Aorta (tissue), 5 donors: ENCODE results near the gene IL4. TPM values are rescaled to one million over a fixed set of nuclear protein-coding genes. Genes with fewer than 3 reads are reported as not detected.

ENCODE experiments used
- ATAC-seq: fragments of 200-7000 bp; cut with Tn5 transposase; one replicate; pipeline ENCODE4 v1.9.1; 2022; ENCODE audit warnings: moderate library complexity; ENCODE audit not compliant: low FRiP score
- DNase-seq, 2 donors: peaks; one replicate each; pipeline ENCODE4 v3.0.0-alpha.2; 2020
- H3K27ac ChIP-seq, 2 donors: one replicate each; pipeline ENCODE4 v1.5.1; 2013; ENCODE audit warnings: low read length in 2 of 2, mild to moderate bottlenecking in 2 of 2, moderate library complexity in 2 of 2, control low read depth in 1 of 2, inconsistent platforms in 1 of 2, low read depth in 1 of 2
- H3K27me3 ChIP-seq, 2 donors: one replicate each; pipeline ENCODE4 v1.6.1; 2013; ENCODE audit warnings: control low read depth in 1 of 2, low read length in 1 of 2, mild to moderate bottlenecking in 1 of 2, moderate library complexity in 1 of 2; ENCODE audit not compliant: insufficient read depth in 2 of 2, control insufficient read depth in 1 of 2
- H3K36me3 ChIP-seq, 2 donors: one replicate each; pipeline ENCODE4 v1.6.1; 2013; ENCODE audit warnings: control low read depth in 1 of 2, low read length in 1 of 2, mild to moderate bottlenecking in 1 of 2; ENCODE audit not compliant: insufficient read depth in 2 of 2, control insufficient read depth in 1 of 2
- H3K4me1 ChIP-seq, 2 donors: one replicate each; pipeline ENCODE4 v1.6.1; 2013; ENCODE audit warnings: low read length in 2 of 2, control low read depth in 1 of 2, mild to moderate bottlenecking in 1 of 2, moderate library complexity in 1 of 2; ENCODE audit not compliant: insufficient read depth in 2 of 2, control insufficient read depth in 1 of 2
- H3K4me3 ChIP-seq, 2 donors: one replicate each; pipeline ENCODE4 v1.5.1; 2013; ENCODE audit warnings: low read length in 2 of 2, control low read depth in 1 of 2, mild to moderate bottlenecking in 1 of 2
- H3K9me3 ChIP-seq: one replicate; pipeline ENCODE4 v1.6.1; 2013; ENCODE audit warnings: mild to moderate bottlenecking, low read length; ENCODE audit not compliant: control insufficient read depth
- WGBS, 2 donors: extraction: QIAGEN DNeasy Blood & Tissue Kit; methylation state at CpG; one replicate each; pipeline ENCODE4 v1.1.7; 2013; 5-methylcytosine and 5-hydroxymethylcytosine counted together
- intact Hi-C, 2 donors: fragments of 100-400 bp; cut with DNase I; formaldehyde crosslinking; loops; one replicate each; pipeline versions ENCODE4 v1.14.2 to v1.15.0; 2022
- polyA plus RNA-seq, 2 donors: library from polyadenylated mRNA; stranded (reverse); fragments of 200-250 nt; gene quantifications; one replicate each; pipeline ENCODE4 v1.2.3, GENCODE V29; 2013
- total RNA-seq, 2 donors: library from RNA; stranded (reverse); fragmentation: NEBNext Ultra II Directional; extraction: Animal tissue kit (Norgen Biotek cat#: 25700); gene quantifications; one replicate each; pipeline ENCODE4 v1.2.1, GENCODE V29; 2021
- donor health status: healthy with polysubstance abuse.
- donor health status: Bipolar disorder and iron deficiency.
- donor health status: DM: no; HTN: no; CAD: no.
- donor health status: DM: no; HTN: no; CAD: no.
- donor health status: DM: yes; HTN: yes; CAD: no.

The IL4 gene
- total and polyA plus RNA-seq, 4 donors, result not detected

GRCh38 chr5:132662925-132663770 lies 10.6 kb upstream of the IL4 start:
- Histone ChIP-seq H3K36me3 (no peaks in the 10 kb centered on the region), H3K27ac (no peak overlapping the region), H3K27me3 (no peaks in the 10 kb centered on the region), H3K4me3 (no peak overlapping the region), H3K9me3 (no peaks in the 10 kb centered on the region), H3K4me1 (no peaks in the 10 kb centered on the region)
- ATAC-seq (no peak), DNase-seq (no peak)
- 80 to 82% methylated on average over 25 of the region's 25 CpGs for WGBS, 2 donors
- intact Hi-C loops, result no loop called here

- ATAC-seq, result no peak
- no peaks in the 10 kb centered on the region for H3K4me1 ChIP-seq
Measured at GRCh38 chr5:132663771-132664695, 9.8 kb upstream of the IL4 start.

GRCh38 chr5:132664696-132665209 lies 9.0 kb upstream of the IL4 start:
- intact Hi-C loops, result no loop called here
- ATAC-seq (no peak), DNase-seq (no peak)
- Histone ChIP-seq H3K4me3 (no peak overlapping the region), H3K36me3 (no peaks in the 10 kb centered on the region), H3K9me3 (no peaks in the 10 kb centered on the region), H3K27me3 (no peaks in the 10 kb centered on the region), H3K4me1 (no peaks in the 10 kb centered on the region), H3K27ac (no peak overlapping the region)
- 98 to 100% methylated on average over 9 of the region's 9 CpGs for WGBS, 2 donors

More at GRCh38 chr5:132663771-132664695, 9.8 kb upstream of the IL4 start:
- H3K27ac ChIP-seq, result no peak overlapping the region
- WGBS, 2 donors, result 88% methylated on average over 13 of the region's 13 CpGs
- H3K36me3 ChIP-seq, result no peaks in the 10 kb centered on the region
- H3K27me3 ChIP-seq, result no peaks in the 10 kb centered on the region
- intact Hi-C loops, result no loop called here
- no peak for DNase-seq
- H3K4me3 ChIP-seq, result no peak overlapping the region
- no peaks in the 10 kb centered on the region for H3K9me3 ChIP-seq

GRCh38 chr5:132665574-132666080 lies 8.2 kb upstream of the IL4 start:
- DNase-seq, result no peak
- 94 to 96% methylated on average over 21 of the region's 21 CpGs for WGBS, 2 donors

GRCh38 chr5:132666310-132667123 lies 7.3 kb upstream of the IL4 start:
- Histone ChIP-seq H3K27ac (no peak overlapping the region), H3K27me3 (no peaks in the 10 kb centered on the region), H3K4me1 (no peaks in the 10 kb centered on the region), H3K4me3 (no peak overlapping the region), H3K36me3 (no peaks in the 10 kb centered on the region), H3K9me3 (no peaks in the 10 kb centered on the region)
- WGBS, 2 donors, result 90 to 94% methylated on average over 16 of the region's 16 CpGs
- ATAC-seq, result no peak
- intact Hi-C loops, result no loop called here
- no peak for DNase-seq

More at GRCh38 chr5:132665574-132666080, 8.2 kb upstream of the IL4 start:
- intact Hi-C loops, result no loop called here
- no peaks in the 10 kb centered on the region for H3K4me1 ChIP-seq
- no peak for ATAC-seq
- H3K27me3 ChIP-seq, result no peaks in the 10 kb centered on the region
- no peak overlapping the region for H3K27ac ChIP-seq
- no peak overlapping the region for H3K4me3 ChIP-seq
- no peaks in the 10 kb centered on the region for H3K36me3 ChIP-seq
- H3K9me3 ChIP-seq, result no peaks in the 10 kb centered on the region

GRCh38 chr5:132667309-132667708 lies 6.5 kb upstream of the IL4 start:
- 92 to 95% methylated on average over 10 of the region's 10 CpGs for WGBS, 2 donors
- DNase-seq, result no peak
- intact Hi-C loops, result no loop called here

GRCh38 chr5:132667761-132668705 lies 5.8 kb upstream of the IL4 start:
- H3K4me3 ChIP-seq, result no peak overlapping the region
- WGBS, 2 donors, result 87 to 89% methylated on average over 22 of the region's 22 CpGs
- H3K27me3 ChIP-seq, result no peaks in the 10 kb centered on the region
- ATAC-seq (no peak), DNase-seq (no peak)
- H3K27ac ChIP-seq, result no peak overlapping the region
- no peaks in the 10 kb centered on the region for H3K9me3 ChIP-seq
- H3K4me1 ChIP-seq, result no peaks in the 10 kb centered on the region
- intact Hi-C loops, result no loop called here
- H3K36me3 ChIP-seq, result no peaks in the 10 kb centered on the region

More at GRCh38 chr5:132667309-132667708, 6.5 kb upstream of the IL4 start:
- H3K4me1 ChIP-seq, result no peaks in the 10 kb centered on the region
- ATAC-seq, result no peak
- no peaks in the 10 kb centered on the region for H3K27me3 ChIP-seq
- no peaks in the 10 kb centered on the region for H3K9me3 ChIP-seq
- H3K4me3 ChIP-seq, result no peak overlapping the region
- no peaks in the 10 kb centered on the region for H3K36me3 ChIP-seq
- no peak overlapping the region for H3K27ac ChIP-seq
